RKO (cell line): ENCODE data around the gene TTC4.
"Not testable (repeated sequence)": the region's sequence is repeated elsewhere in the genome, so short reads cannot be mapped to it uniquely, and the experiment has no call there.

ENCODE experiments used
- DNase-seq: peaks from one replicate; pipeline ENCODE4 v3.0.0-alpha.2; 2016; ENCODE audit warnings: low spot score

The TTC4 gene

DNA sequence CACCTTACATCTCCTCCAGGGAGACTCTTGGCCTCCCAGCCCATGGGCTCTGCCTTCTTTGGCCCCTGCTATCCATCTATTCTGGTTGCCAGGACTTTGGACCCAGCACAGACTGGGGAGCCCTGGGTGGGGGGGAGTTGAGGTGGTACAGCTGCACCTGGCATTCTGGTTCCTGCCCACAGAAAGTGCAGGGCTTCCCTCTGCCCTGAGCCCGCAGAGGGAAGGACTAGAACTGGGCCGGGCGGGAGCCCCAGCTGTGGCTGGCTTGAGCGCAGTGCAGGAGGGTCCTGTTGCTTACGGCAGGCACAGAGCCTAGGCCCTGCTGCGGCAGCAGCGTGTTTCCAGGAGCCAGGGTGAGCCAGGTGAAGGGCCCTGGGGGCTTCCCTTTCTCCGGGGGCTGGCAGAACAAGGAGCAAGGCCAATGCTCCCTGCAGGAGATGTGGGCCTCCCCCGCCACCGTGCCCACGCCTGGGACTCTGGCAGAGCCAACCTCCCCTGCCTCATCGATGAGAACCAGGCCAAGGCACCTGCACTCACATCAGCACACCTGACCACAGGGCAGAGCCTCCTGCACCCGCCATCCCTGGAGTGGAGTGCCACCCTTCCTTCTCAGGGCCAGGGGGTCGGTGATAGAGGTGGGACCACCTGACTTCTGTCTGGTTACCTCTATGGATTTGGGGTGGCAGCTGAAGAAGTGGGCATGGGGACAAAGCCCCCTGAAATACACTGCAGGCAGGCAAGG, 32.6 kb downstream of the TTC4 start:
- DNase-seq, result no peak

DNA sequence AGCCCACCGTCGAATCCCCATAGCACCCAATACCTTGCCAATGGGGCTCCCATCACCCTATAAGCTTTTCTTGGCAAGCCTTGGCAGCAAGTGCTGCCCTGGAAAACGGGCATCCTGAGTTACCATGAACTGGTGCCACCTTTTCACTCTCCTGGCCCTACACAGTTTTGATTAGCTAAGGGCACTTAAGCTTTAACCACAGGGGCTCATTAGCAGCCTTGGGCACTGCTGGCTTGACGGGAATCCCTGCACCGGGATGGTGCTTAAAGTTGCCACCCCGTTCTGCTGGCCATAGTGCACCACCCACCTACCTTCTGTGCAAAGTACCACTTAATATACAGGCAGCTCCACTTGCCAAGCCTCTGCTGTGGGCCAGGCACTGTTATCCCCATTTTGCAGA, 34.9 kb downstream of the TTC4 start:
- DNase-seq, result no peak

DNA sequence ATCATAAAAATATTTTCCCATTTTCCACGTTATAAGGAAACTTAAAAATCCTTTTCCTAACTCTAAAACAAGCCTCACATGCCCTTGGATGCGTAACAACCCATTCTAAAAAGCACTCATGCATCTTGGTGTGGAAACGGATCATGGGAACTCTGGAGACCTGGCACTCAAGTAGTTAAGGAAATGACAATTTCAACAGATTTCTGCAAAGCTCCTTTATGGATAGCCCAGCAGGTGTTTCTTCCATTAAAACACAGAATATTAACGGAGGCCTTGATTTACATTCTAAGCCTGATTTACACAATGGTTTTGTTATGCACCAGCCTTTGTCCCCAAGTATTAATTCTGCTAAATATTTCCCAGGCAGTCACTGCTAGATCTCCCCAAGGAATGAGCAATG, 35.8 kb downstream of the TTC4 start:
- DNase-seq, result no peak

DNA sequence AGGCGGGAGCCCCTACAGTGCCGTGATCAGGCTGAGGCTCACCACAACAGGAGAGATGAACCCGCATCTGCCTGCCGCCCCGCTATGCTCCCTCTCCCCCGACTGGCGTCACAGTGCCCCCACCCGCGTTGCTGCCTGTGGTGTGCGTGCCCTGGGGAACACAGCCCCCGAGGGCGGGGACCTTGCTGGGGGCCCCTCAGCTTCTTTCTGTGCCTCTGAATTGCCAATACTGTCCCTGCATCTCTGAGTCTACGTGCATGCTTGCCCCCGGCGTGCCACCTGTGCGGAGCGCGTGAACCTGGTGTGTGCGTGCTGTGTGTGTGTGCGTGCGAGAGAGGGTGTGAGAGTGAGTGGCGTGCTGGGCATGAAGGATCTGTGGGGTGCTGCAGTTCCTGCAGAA, 38.4 kb downstream of the TTC4 start:
- no peak for DNase-seq

DNA sequence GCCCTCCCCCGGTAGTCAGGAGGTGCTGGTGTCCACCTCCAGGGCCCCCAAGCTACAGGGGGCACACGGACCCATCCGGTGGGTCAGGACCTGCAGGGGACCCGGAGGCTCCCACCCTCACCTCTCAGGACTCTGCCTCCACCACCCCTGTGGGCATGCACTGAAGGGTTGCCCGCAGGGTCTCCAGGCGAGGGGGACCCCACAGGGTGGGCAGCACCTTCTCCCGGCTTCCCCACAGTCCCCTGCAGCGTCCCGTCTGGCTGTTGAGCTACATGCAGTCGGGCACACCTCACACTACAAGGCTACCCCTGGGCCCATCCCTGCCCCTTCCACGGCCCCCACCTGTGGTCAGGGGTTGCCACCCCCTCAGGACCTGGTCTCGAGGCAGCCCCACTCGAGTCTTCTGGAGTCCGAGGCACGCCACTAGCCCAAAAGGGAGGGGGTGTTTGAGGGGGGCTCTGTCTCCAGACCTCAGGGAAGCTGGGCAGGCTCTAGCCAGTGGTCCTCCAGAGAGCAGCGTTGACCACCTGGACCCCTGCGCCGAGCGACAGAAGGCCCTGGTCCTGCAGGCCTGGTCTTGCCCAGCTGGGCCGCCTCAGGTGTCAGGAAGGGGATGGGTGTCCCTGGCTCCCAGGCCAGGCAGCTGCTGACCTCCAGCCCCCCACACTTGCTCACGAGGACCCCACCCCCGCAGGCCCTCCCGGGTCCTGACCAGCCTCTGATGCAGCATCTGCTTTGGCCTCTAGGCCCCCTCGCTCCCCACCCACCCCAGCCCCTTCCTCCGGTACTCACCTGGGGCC, 39.0 kb downstream of the TTC4 start:
- DNase-seq, result no peak

DNA sequence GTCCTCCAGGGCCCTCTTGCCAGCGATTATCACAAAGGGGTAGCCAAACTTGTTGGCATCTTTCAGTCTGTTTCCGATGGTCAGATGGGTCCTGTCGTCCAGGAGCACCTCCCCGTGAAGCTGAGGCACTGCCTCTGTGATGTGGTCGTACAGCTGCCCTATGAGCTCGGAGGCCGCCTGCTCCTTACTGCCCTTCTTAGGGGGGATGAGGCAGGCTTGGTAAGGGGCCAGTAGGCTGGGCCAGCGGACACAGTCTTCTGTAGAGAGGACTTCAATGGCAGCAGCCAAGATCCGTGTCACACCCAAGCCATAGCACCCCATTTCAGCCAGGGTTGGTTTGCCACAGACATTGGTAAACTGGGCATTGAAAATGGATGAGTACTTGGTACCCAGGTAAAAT, 42.2 kb downstream of the TTC4 start:
- no peak for DNase-seq

DNA sequence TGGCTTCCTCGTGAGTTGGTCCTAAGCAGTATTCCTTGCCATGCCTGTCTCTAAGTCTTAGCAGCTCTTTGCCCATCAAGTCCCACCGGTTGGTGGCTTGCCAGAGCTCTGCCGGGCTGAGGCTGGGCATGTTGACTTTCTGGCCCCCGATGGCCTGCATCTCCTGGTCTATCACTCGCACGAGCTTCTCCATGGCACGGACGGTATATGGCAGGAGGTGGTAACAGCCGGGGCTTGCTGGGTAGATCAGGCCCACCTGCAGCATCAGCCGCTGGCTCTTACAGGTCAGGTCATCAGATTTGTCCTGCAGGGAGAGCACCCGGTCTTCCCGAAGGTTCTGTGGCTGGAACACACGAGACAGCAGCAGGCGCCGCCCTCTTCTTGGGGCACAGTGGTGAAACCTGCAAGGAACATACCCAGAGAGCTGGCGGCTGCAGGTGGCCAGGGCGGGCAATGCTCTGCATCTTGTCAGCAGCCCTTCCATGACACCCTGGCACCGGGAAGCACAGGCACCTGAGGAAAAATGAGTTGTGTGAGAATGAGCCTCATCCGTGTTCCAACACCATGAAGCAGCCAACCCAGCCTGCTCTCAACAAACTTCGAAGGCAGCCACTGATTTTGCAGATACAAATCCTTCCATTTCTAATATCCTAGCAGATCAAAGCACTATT, 43.2 kb downstream of the TTC4 start:
- no peak for DNase-seq

DNA sequence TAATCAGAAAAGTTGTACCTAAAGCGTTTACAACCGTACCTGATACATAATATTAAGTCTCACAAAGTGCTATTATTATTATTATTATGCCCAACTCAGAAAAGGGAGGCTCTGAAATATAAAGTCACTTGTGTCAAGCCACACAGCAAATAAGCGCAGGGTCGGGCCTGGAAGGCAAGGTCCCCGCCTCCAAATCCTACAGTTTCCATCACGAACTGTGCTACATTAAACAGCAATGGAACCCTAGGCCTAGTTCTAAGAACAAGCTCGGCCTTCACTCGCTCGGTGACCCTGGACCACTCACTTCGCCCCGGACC, 48.1 kb downstream of the TTC4 start:
- no peak for DNase-seq

DNA sequence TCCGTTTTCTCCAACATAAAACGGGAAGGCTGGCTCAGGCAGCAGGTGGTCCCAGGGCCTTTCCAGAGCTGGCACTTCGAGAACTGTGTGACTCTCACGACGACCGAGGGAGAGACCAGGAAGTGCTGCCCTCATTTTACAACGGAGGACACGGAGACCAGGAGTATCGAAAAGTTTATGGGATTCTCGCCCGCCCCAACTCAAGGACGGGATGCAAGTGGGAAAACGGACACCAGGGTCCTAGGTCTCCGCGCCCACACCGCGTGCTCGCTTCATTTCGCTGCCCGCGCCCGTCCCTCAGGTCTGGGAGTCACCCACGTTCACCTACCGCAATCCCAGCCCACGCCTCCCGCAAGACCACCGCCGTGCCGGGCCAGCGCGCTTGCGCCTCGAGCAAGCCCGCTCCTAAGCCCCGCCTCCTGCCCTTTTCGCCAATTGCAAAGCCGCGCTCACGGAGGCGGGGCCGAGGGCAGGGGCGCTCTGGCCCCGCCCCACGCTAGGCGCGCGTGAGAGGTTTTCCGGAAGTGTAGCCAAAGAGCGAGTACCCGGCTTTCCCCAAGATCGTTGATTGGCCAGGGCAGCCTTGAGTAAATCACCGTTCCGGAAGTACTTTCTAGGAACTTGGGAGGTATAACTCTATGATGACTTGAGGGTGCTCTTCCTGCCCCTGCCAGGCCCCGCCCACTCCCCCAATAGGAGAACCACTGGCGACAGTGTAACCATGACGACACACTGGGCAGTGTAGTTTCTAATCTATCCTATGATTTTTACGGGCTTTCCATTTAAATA, 48.7 kb downstream of the TTC4 start, which contains the start of gene PARS2:
Gene PARS2, minus strand, starts transcription at position 391 of the 789 bp plus-strand sequence. CDS start 5,362 bp downstream, outside the sequence.
- DNase-seq, result peak; percentile 100

DNA sequence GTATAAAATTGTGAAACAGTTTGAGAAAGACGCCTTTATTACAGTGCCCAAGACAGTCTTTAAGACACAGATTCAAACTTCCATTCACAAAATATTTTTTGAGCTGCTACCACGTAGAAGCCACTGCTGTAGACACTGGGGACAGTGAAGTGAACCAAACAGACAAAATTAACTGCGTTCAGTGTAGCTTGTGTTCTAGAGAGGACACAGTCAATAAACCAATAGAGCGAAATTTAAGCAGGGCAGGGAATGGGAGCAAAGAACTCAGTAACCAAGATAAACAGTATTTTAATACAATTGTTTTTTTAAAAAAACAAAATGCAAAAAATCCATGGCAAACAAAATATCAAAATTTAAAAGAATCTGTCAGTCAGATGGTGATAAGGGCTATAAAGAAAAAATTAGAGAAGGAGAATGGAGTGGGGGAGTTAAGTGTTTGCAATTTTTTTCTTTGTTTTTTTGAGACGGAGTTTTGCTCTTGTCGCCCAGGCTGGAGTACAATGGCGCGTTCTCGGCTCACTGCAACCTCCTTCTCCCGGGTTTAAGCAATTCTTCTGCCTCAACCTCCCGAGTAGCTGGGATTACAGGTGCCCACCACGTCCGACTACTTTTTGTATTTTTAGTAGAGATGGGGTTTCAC, 49.4 kb downstream of the TTC4 start:
- no peak for DNase-seq

DNA sequence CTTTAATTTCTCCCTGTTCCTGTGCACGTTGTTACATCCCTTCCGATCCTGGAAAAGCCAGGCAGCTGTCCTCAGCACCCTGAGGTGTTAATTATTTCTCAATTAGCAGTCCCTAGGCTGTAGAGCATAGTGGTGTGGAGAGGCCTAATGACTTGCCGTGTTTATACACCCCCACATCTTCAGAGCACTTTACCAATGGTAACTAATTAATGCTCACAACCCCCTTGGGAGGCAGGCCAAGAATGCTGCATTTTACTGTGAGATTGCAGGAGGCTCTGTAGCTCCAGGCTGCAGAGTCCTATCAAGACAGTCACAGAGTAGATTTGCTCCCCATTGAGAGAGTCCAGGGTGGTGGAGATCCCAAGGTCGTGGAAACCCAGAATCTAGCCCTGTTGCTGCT, 51.1 kb downstream of the TTC4 start:
- no peak for DNase-seq

DNA sequence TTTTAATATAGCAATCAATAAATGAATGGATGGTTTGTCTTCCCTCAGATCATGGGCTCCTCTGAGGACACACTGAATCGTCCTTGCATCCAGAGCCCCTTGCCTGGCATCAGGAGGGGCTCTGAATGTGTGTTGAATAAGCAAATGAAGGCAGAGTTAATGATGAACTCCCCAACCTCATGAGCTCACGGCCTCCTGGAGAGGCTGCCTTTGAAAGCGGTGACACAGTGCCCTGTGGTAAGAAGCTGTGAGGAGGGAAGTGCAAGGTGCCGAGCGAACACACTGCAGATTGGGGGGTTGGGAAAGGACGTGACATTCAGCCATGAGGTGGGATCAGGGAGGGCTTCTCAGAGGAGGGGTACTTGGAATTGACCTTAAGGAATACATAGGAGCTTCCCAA, 51.9 kb downstream of the TTC4 start:
- no peak for DNase-seq

DNA sequence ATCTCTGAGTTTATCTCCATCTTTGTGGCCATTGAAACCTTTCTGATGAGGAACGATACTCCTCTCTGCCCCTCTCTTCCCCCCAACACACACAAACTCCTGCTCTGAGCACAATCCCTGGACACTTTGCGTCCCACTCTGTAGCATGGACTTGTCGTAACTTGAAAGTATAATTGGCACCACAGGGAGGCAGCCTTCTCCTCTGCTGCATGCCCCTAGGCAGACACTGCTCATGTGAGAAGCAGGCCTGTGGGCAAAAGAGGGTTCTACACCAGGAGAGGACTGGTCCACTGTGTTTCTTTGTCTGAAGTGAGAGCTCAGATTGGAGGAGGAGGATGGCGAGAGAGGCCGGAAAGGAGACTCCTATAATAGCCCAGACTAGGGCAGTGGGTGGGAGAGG, 52.4 kb downstream of the TTC4 start:
- DNase-seq, result no peak

DNA sequence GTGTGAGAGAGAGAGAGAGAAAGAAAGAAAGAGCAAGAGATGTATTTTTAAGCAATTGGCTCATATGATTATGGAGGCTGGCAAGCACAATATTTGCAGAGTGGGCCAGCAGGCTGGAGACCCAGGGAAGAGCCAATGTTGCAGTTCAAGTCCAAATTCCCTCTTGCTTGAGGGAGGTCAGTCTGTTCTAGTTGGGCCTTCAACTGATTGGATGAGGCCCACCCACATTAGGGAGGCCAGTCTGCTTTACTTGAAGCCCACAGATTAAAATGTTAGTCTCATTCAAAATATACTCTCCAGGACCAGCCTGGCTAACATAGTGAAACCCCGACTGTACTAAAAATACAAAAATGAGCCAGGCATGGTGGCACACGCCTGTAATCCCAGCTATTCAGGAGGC, 57.3 kb downstream of the TTC4 start:
- no peak for DNase-seq

DNA sequence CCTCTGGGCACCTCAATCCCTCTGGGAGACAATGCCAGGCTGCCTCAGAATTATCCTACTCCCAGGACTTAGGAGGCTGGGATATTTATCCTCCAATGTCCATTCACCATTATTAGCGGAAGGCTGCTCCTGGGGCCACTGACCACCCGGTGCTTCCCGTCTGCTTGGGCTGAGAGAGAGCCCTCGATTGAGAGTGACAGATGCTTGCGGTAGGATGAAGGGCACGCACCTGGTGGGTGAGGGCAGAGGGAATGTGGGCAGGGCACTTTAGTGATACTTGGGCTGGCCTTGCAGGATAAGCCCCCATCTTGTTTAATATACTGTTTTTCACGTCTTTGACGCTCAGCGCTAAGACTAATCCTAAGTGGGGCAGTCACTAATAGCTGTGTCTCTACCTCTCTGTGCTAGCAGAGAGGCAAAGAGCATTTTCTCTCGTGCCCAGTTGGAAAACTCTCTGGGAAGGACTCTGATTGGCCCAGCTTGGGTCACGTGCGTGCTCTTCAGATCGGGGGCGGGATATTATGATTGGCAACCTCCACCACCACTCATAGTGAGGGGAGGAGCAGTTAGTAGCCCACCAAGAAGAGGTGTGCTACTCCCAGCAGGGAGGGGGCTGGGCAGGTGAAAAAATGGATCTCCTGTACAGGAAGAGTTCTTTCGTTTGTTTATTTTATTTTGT, 59.3 kb downstream of the TTC4 start:
- DNase-seq, result no peak

DNA sequence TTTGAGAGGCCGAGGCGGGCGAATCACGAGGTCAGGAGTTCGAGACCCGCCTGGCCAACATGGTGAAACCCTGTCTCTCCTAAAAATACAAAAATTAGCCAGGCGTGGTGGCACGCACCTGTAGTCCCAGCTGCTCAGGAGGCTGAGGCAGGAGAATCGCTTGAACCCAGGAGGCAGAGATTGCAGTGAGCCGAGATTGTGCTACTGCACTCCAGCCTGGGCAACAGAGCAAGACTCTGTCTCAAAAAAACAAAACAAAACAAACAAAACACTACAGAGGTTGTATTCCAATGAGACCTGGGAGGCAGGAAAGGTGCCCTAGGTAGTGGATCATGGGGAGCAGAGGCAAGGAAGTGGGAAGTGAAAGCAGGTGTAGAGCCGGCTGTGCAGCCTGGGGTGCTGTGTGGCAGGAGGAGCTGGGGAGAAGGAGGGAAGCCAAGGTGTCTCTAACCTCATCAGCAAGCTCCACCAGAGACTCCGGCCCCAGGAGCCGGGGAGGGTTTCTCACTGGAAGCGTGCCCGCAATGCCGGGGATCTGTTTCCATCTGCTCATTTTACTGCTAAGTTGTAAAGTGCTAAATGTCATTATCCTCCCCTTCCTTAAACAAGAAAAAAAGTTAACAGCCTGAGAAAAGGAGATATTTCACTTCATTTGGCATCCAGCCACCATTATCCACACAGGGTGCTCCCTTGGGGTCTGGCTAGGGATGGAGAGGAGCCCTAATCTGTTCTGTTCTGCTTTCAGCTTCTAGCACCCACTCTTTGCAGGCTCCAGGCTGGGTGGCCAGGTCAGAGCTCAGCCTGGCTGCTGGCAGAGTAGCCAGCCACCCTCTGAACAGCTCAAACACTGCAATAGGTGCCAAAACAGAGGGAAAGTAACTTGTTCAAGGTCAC, 60.4 kb downstream of the TTC4 start:
- DNase-seq, result not testable (repeated sequence)

DNA sequence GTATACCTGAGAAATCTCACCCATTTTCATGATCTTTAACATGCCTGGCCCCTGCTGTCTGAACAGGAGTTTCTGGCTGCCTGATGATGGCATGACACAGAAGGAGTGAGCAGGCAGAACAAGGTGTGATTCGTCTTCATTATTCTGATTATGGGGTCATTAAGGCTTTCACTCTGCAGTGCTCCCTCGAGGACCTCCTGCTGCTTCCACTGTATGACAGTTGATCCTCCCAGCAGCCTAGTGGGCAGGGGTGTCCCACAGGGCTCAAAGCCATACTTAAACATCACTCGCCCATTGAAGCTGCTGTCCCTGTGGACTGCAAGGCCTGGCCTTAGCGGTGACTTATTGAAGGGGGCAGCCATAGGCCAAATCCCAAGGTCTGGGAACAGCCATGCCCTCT, 61.4 kb downstream of the TTC4 start:
- DNase-seq, result no peak

DNA sequence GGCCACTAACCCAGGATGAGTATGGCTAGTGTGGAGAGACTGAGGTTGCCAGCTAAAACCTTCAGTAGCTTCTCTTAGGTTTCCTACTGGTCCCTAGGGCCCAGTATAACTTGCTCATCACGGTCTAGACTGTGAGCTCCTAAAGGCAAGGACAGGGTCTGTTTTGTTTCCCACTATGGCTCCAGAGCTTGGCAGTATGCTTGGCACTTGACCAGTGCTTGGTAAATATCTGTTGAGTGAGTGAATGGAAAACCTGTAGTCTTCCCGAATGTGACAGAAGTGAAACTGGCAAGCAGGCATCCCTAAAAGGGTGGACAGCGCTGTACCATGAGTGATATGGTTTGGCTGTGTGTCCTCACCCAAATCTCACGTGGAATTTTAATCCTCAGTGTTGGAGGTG, 61.8 kb downstream of the TTC4 start:
- no peak for DNase-seq

DNA sequence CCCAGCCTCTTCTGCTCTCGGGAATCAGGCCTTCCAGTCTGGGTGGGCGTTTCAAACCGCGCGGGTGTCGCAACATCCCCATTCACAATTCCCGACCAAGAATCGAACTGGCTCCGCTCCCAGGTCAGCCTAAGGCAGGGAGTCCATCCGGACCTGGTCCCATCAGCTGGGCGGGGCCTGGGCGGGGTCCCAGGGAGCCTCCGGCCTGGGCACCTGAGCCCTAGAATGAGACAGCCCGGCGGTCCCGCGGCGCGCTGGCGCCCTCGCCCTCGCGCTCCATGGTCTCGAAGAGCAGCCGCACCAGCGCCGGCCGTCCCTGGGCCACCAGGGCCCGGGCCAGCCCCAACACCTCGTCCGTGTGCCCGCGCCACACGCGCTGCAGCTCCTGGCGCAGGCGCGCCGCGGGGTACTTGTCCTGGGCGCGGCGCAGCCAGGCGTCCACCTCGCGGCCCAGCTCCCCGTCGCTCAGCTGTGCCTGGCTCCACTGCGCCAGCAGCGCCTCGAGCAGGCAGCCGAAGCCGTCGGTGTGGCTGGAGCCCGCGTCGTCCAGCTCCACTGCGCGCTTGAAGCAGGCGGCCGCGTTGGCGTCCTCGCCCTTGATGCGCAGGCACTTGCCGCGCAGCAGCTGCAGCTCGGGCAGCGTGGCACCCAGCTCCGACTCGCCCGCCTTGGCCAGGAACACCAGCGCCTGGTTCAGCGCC, 65.5 kb downstream of the TTC4 start:
- no peak for DNase-seq

DNA sequence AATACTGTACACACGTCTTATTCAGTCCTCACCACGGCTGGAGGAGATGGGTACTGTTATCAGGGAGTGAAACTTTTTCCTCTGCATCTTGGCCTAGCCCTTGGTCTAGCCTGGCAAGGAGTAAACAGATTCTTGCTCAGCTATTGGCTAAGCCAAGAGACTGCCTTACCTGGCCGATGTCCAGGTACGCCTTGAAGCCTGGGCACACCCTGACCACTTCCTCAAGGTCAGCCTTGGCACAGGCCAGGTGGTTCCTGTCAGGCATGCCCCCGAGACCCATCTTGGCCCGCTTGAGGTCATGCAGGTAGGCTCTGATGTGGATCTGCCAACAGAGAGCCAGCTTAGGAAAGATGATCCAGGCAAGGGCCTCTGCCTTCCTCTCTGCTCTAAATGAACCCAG, 66.5 kb downstream of the TTC4 start:
- no peak for DNase-seq
